Neuronal stem cell (in vitro differentiated cells): ENCODE measurements around the gene NRN1.

Experiments used
- DNase-seq: peaks from one replicate; pipeline ENCODE4 v3.0.0-alpha.2; 2013; ENCODE audit warnings: low spot score
- H2AFZ ChIP-seq: one replicate; pipeline ENCODE4 v1.6.1; 2013; ENCODE audit warnings: mild to moderate bottlenecking, low read length, inconsistent platforms
- H2AK5ac ChIP-seq: 2 replicates; pipeline ENCODE4 v1.6.1; 2013; ENCODE audit warnings: low read depth, mild to moderate bottlenecking, inconsistent platforms, low read length, moderate library complexity, mixed read lengths
- H2BK120ac ChIP-seq: 2 replicates; pipeline ENCODE4 v1.6.1; 2013; ENCODE audit warnings: low read depth, mild to moderate bottlenecking, inconsistent platforms, low read length, moderate library complexity, mixed read lengths
- H2BK12ac ChIP-seq: one replicate; pipeline ENCODE4 v1.6.1; 2013; ENCODE audit warnings: low read length, inconsistent platforms
- H2BK15ac ChIP-seq: 2 replicates; pipeline ENCODE4 v1.6.1; 2013; ENCODE audit warnings: mild to moderate bottlenecking, low read length, inconsistent platforms, mixed read lengths
- H2BK5ac ChIP-seq: one replicate; pipeline ENCODE4 v1.6.1; 2013; ENCODE audit warnings: inconsistent platforms, mild to moderate bottlenecking, low read length, moderate library complexity
- H3K14ac ChIP-seq: one replicate; pipeline ENCODE4 v1.6.1; 2013; ENCODE audit warnings: low read length, inconsistent platforms
- H3K18ac ChIP-seq: 2 replicates; pipeline ENCODE4 v1.6.1; 2013; ENCODE audit warnings: low read length, inconsistent platforms
- H3K23ac ChIP-seq: 2 replicates; pipeline ENCODE4 v1.6.1; 2013; ENCODE audit warnings: low read depth, mild to moderate bottlenecking, mixed read lengths, low read length, inconsistent platforms; ENCODE audit not compliant: poor library complexity
- H3K27ac ChIP-seq: replicated peaks from 3 replicates; pipeline ENCODE4 v1.5.1; 2013; ENCODE audit warnings: low read length, inconsistent platforms
- H3K27me3 ChIP-seq, 3 experiments: 2 replicates each; pipeline ENCODE4 v1.6.1; 2013; ENCODE audit warnings: low read length in 3 of 3, mild to moderate bottlenecking in 2 of 3, inconsistent platforms in 1 of 3, low read depth in 1 of 3, mixed read lengths in 1 of 3, moderate library complexity in 1 of 3; ENCODE audit not compliant: control insufficient read depth in 3 of 3, insufficient read depth in 3 of 3
- H3K36me3 ChIP-seq, 2 donors: replicated peaks in 1 of 2; 2 replicates each; pipeline ENCODE4 v1.6.1; 2013; ENCODE audit warnings: low read length in 2 of 2; ENCODE audit not compliant: control insufficient read depth in 2 of 2, insufficient read depth in 2 of 2
- H3K4ac ChIP-seq: 2 replicates; pipeline ENCODE4 v1.6.1; 2013; ENCODE audit warnings: inconsistent platforms, mild to moderate bottlenecking, low read length, moderate library complexity
- H3K4me1 ChIP-seq, 2 donors: 1 replicate in 1 of 2; 2 replicates in 1 of 2; pipeline ENCODE4 v1.6.1; 2013; ENCODE audit warnings: low read length in 2 of 2, low read depth in 1 of 2; ENCODE audit not compliant: control insufficient read depth in 2 of 2, insufficient read depth in 1 of 2
- H3K4me2 ChIP-seq: one replicate; pipeline ENCODE4 v1.6.1; 2013; ENCODE audit warnings: mild to moderate bottlenecking, low read length, inconsistent platforms; ENCODE audit not compliant: insufficient read depth, poor library complexity, severe bottlenecking
- H3K4me3 ChIP-seq, 2 donors: 2 replicates each; pipeline ENCODE4 v1.5.1; 2013; ENCODE audit warnings: low read length in 2 of 2, mild to moderate bottlenecking in 2 of 2, inconsistent platforms in 1 of 2, moderate library complexity in 1 of 2
- H3K79me1 ChIP-seq: one replicate; pipeline ENCODE4 v1.6.1; 2013; ENCODE audit warnings: low read depth, mild to moderate bottlenecking, inconsistent platforms, low read length, moderate library complexity
- H3K9ac ChIP-seq: one replicate; pipeline ENCODE4 v1.6.1; 2013; ENCODE audit warnings: mild to moderate bottlenecking, low read depth, low read length, inconsistent platforms; ENCODE audit not compliant: poor library complexity
- H3K9me3 ChIP-seq, 2 donors: replicated peaks in 1 of 2; 2 replicates each; pipeline versions ENCODE3 to v1.6.1; 2013; ENCODE audit warnings: low read length in 2 of 2, mild to moderate bottlenecking in 2 of 2, inconsistent platforms in 1 of 2, low read depth in 1 of 2, mixed read lengths in 1 of 2, moderate library complexity in 1 of 2; ENCODE audit not compliant: control insufficient read depth in 2 of 2, insufficient read depth in 1 of 2
- H4K8ac ChIP-seq: one replicate; pipeline ENCODE4 v1.6.1; 2013; ENCODE audit warnings: low read depth, mild to moderate bottlenecking, inconsistent platforms, low read length, moderate library complexity
- H4K91ac ChIP-seq: one replicate; pipeline ENCODE4 v1.6.1; 2013; ENCODE audit warnings: low read length, low read depth, mild to moderate bottlenecking, inconsistent platforms; ENCODE audit not compliant: poor library complexity
- WGBS, 2 donors: extraction: QIAGEN DNeasy Blood & Tissue Kit; methylation state at CpG; one replicate each; pipeline ENCODE4 v1.1.7; 2013; ENCODE audit warnings: missing lambda C conversion rate in 2 of 2, mixed read lengths in 1 of 2; ENCODE audit not compliant: insufficient read length in 2 of 2, insufficient replicate concordance in 1 of 2; ENCODE audit errors: extremely low coverage in 2 of 2; 5-methylcytosine and 5-hydroxymethylcytosine counted together

Gene NRN1

GRCh38 chr6:5958921-5959320, 47.8 kb downstream of the NRN1 start:
- no peak overlapping the region for H3K4me3 ChIP-seq
- H4K91ac ChIP-seq = no peak overlapping the region
- H3K23ac ChIP-seq = no peak overlapping the region
- H3K4ac ChIP-seq = no peak overlapping the region
- peak; percentile 31 for DNase-seq
- H2AK5ac ChIP-seq = no peak overlapping the region
- H3K14ac ChIP-seq = no peak overlapping the region
- no peak overlapping the region for H4K8ac ChIP-seq
- no peaks in the 10 kb centered on the region for H3K9me3 ChIP-seq
- H2AFZ ChIP-seq = no peak overlapping the region
- WGBS, 2 donors = no CpG with 5 or more reads among the region's 2 CpGs
- peak overlapping the region; percentile 62 for H3K27ac ChIP-seq
- H2BK120ac ChIP-seq = no peak overlapping the region
- H2BK12ac ChIP-seq = no peak overlapping the region
- no peak overlapping the region for H3K4me2 ChIP-seq
- no peaks in the 10 kb centered on the region for H3K27me3 ChIP-seq
- H2BK15ac ChIP-seq = no peak overlapping the region
- no peaks in the 10 kb centered on the region for H3K36me3 ChIP-seq
- no peak overlapping the region for H3K9ac ChIP-seq
- peaks cover 0 to 14% of the 10 kb centered on the region in 2 donors for H3K4me1 ChIP-seq
- H3K18ac ChIP-seq = no peak overlapping the region
- H3K79me1 ChIP-seq = no peaks in the 10 kb centered on the region
- no peak overlapping the region for H2BK5ac ChIP-seq

DNA sequence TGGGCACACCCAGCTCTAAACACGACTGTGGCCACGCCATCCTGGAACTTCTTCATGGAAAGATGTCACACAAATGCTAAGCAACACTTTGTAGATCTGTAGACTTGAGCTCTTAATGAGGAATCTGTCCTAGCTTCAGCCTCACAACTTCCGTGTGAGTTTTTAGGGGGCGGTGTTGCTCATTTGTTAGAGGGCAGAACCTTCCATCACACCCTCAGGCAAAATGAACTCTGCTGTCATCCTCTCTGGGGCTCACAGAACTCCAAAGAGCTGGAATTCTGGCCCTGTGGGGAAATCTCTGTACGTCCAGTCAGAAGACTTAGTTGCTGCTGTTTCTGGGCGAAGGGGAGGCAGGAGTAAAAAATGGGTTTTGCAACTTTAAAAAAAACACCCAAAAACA, 49.8 kb downstream of the NRN1 start:
- Histone ChIP-seq H2BK12ac (no peak overlapping the region), H2BK15ac (no peak overlapping the region), H2AFZ (no peak overlapping the region), H3K4ac (no peak overlapping the region), H3K9ac (no peak overlapping the region), H3K23ac (no peak overlapping the region), H3K4me1 (peaks cover 0 to 18% of the 10 kb centered on the region in 2 donors), H3K4me3 (no peak overlapping the region), H2BK120ac (no peak overlapping the region), H2BK5ac (no peak overlapping the region), H4K91ac (no peak overlapping the region), H2AK5ac (no peak overlapping the region), H4K8ac (no peak overlapping the region), H3K14ac (no peak overlapping the region), H3K9me3 (no peaks in the 10 kb centered on the region), H3K36me3 (no peaks in the 10 kb centered on the region), H3K27ac (no peak overlapping the region), H3K79me1 (no peaks in the 10 kb centered on the region), H3K27me3 (no peaks in the 10 kb centered on the region), H3K18ac (peak overlapping the region; percentile 54), H3K4me2 (no peak overlapping the region)
- no CpG with 5 or more reads among the region's 6 CpGs for WGBS, 2 donors
- no peak for DNase-seq

DNA sequence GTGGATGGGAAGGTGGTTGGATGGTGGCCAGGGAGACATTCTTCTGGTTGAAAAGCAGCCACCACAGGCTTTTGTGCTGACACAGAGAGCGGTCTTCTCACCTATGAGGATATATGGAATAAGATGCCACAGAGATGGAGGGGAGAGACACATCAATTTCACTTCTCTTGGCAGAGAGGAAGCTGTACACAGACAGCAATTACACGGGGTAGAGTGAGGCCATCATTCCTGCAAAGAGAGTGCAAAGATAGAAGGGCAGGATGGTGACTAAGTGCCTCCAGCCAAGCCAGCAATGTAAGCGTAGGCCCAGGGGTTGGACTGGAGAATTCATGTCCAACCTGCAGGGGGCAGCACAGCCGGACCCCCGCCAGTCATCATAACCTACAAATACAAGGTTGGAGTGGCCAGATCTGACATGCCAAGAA, 56.4 kb downstream of the NRN1 start:
- Histone ChIP-seq H3K9me3 (peaks cover 0 to 2% of the 10 kb centered on the region in 2 donors), H3K4ac (no peak overlapping the region), H3K36me3 (no peaks in the 10 kb centered on the region), H3K79me1 (no peaks in the 10 kb centered on the region), H4K91ac (no peak overlapping the region), H4K8ac (no peak overlapping the region), H3K9ac (no peak overlapping the region), H3K18ac (no peak overlapping the region), H3K27ac (no peak overlapping the region), H3K4me3 (peak overlapping the region in 1 of 2 donors; percentile 65), H2BK5ac (no peak overlapping the region), H2BK12ac (no peak overlapping the region), H3K4me2 (no peak overlapping the region), H2BK120ac (no peak overlapping the region), H3K4me1 (peaks cover 0 to 4% of the 10 kb centered on the region in 2 donors), H3K23ac (no peak overlapping the region), H2BK15ac (no peak overlapping the region), H2AFZ (no peak overlapping the region), H2AK5ac (no peak overlapping the region), H3K14ac (no peak overlapping the region), H3K27me3 (no peaks in the 10 kb centered on the region)
- no peak for DNase-seq
- WGBS, 2 donors = no CpG with 5 or more reads among the region's 5 CpGs
